MM.1S (cell line): Measurements from ENCODE around the gene SCNN1G.

Experiments
- DNase-seq: peaks from one replicate; pipeline ENCODE4 v3.0.0-alpha.2; 2015
- H2AFZ ChIP-seq: fragments of 300-600 bp; sonication (generic); 2 replicates; pipeline ENCODE4 v1.6.0; 2016; ENCODE audit warnings: antibody characterized with exemption, low read length
- H3F3A ChIP-seq: fragments of 300-600 bp; sonication (generic); 2 replicates; pipeline ENCODE4 v1.6.1; 2016; ENCODE audit warnings: mild to moderate bottlenecking, antibody characterized with exemption, low read length, moderate library complexity, mixed read lengths; ENCODE audit not compliant: insufficient read depth
- H3K27ac ChIP-seq: fragments of 300-600 bp; sonication (generic); 2 replicates; pipeline ENCODE4 v1.5.1; 2016; ENCODE audit warnings: mild to moderate bottlenecking, low read length
- H3K27me3 ChIP-seq: fragments of 300-600 bp; sonication (generic); replicated peaks from 2 replicates; pipeline ENCODE4 v1.6.0; 2016; ENCODE audit warnings: low read length; ENCODE audit not compliant: insufficient read depth
- H3K36me3 ChIP-seq: fragments of 300-600 bp; sonication (generic); replicated peaks from 2 replicates; pipeline ENCODE4 v1.6.1; 2016; ENCODE audit warnings: mild to moderate bottlenecking, low read length, mixed read lengths; ENCODE audit not compliant: insufficient read depth
- H3K4me1 ChIP-seq: fragments of 300-600 bp; sonication (generic); 2 replicates; pipeline ENCODE4 v1.6.1; 2016; ENCODE audit warnings: low read length, mixed read lengths
- H3K4me2 ChIP-seq: fragments of 300-600 bp; sonication (generic); 2 replicates; pipeline ENCODE4 v1.6.0; 2016; ENCODE audit warnings: low read depth, low read length
- H3K4me3 ChIP-seq: fragments of 300-600 bp; sonication (generic); 2 replicates; pipeline ENCODE4 v1.5.1; 2016; ENCODE audit warnings: low read length, mixed read lengths
- H3K79me2 ChIP-seq: fragments of 300-600 bp; sonication (generic); 2 replicates; pipeline ENCODE4 v1.6.1; 2016; ENCODE audit warnings: mixed run types, low read length, mixed read lengths
- H3K9ac ChIP-seq: fragments of 300-600 bp; sonication (generic); 2 replicates; pipeline ENCODE4 v1.6.1; 2016; ENCODE audit warnings: low read length, mixed read lengths
- H3K9me2 ChIP-seq: fragments of 300-600 bp; sonication (generic); replicated peaks from 2 replicates; pipeline ENCODE4 v1.6.1; 2016; ENCODE audit warnings: mild to moderate bottlenecking, low read length, mixed read lengths; ENCODE audit not compliant: insufficient read depth
- H3K9me3 ChIP-seq: fragments of 300-600 bp; sonication (generic); replicated peaks from 2 replicates; pipeline ENCODE4 v1.6.1; 2016; ENCODE audit warnings: mild to moderate bottlenecking, low read length, mixed read lengths; ENCODE audit not compliant: insufficient read depth
- H4K20me1 ChIP-seq: fragments of 300-600 bp; sonication (generic); 2 replicates; pipeline ENCODE4 v1.6.1; 2016; ENCODE audit warnings: mild to moderate bottlenecking, low read length, moderate library complexity, mixed read lengths; ENCODE audit not compliant: insufficient read depth
- CTCF ChIP-seq: fragments of 300-600 bp; sonication (generic); IDR thresholded peaks from 2 replicates; pipeline ENCODE4 v1.5.1; 2016; ENCODE audit warnings: antibody characterized with exemption, low read length, mixed read lengths
- EZH2 ChIP-seq: fragments of 300-600 bp; sonication (generic); optimal IDR thresholded peaks from 2 replicates; pipeline ENCODE3; 2017; ENCODE audit warnings: low read depth, mild to moderate bottlenecking, antibody characterized with exemption, low read length, mixed read lengths
- EZH2phosphoT487 ChIP-seq: fragments of 300-600 bp; sonication (generic); IDR thresholded peaks from 2 replicates; pipeline ENCODE4 v1.6.1; 2018; ENCODE audit warnings: antibody characterized with exemption, low read length

The SCNN1G gene

GRCh38 chr16:23145186-23145585 is 37.4 kb upstream of the SCNN1G start:
- Histone ChIP-seq H2AFZ (no peak overlapping the region), H3K9me2 (no peaks in the 10 kb centered on the region), H4K20me1 (0 out of 2 replicates have a peak, but pooled peaks cover 5% of the 10 kb centered on the region), H3K36me3 (no peaks in the 10 kb centered on the region), H3K4me1 (peaks cover 3% of the 10 kb centered on the region; the same call in 1 of the 2 replicates), H3K4me2 (no peak overlapping the region), H3F3A (no peaks in the 10 kb centered on the region), H3K27me3 (no peaks in the 10 kb centered on the region), H3K79me2 (peaks cover 81% of the 10 kb centered on the region), H3K4me3 (no peak overlapping the region), H3K9me3 (no peaks in the 10 kb centered on the region), H3K9ac (no peak overlapping the region), H3K27ac (no peak overlapping the region)
- no peak for DNase-seq
- TF ChIP-seq CTCF (no peak), EZH2 (no peak), EZH2phosphoT487 (no peak)

DNA sequence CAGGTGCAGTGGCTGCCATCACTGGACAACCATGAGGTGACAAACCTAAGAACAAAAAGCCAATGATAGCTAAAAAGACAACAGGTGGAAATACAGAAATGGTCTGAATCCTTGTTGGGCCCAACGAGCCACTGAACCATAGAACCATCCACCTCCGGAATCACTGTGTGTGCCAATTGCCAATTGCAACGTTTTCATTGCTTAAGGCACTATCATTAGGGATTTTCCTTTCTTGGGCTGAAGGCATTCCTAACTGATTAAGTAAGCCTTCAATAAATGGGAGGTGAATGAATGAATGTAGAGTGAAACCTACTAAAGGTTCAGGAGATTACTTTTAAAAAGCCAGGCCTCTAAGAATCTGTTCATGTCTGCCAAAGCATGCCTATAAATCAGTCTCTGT is 36.9 kb upstream of the SCNN1G start:
- no peak overlapping the region for H3K9ac ChIP-seq
- peaks cover 3% of the 10 kb centered on the region; the same call in 1 of the 2 replicates for H3K4me1 ChIP-seq
- TF ChIP-seq EZH2, result no peak
- TF ChIP-seq CTCF, result no peak
- no peak for TF ChIP-seq EZH2phosphoT487
- H3K4me3 ChIP-seq, result no peak overlapping the region
- DNase-seq, result no peak
- H4K20me1 ChIP-seq, result 0 out of 2 replicates have a peak, but pooled peaks cover 4% of the 10 kb centered on the region
- H3K27me3 ChIP-seq, result no peaks in the 10 kb centered on the region
- no peaks in the 10 kb centered on the region for H3K9me3 ChIP-seq
- H3K79me2 ChIP-seq, result peaks cover 77% of the 10 kb centered on the region
- no peak overlapping the region for H3K27ac ChIP-seq
- no peaks in the 10 kb centered on the region for H3F3A ChIP-seq
- no peaks in the 10 kb centered on the region for H3K9me2 ChIP-seq
- H3K36me3 ChIP-seq, result no peaks in the 10 kb centered on the region
- no peak overlapping the region for H3K4me2 ChIP-seq
- H2AFZ ChIP-seq, result no peak overlapping the region

DNA sequence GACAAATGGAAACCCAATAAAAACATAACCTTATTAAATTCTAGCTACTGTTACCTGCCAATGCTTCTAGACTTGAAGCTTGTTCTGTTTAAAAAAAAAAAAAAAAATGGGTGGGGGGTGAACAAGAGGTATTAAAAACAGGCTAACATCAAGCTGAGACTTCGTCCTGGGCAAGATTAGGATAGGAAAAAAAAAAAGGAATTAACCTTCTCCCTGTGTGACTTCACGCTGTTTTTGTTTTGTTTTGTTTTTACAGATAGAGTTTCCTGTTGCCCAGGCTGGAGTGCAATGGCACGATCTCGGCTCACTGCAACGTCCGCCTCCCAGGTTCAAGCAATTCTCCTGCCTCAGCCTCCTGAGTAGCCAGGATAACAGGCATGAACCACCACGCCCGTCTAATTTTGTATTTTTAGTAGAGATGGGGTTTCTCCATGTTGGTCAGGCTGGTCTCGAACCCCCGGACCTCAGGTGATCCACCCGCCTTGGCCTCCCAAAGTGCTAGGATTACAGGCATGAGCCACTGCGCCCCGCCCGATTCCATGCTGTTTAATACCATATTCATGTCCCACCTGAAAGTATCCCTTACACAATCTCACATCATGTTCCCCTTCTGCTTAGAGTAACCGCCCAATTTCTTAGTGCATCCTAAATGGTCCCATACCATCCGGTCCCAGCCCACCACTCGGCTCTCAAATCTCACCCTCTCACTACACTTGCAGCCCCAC is 35.5 kb upstream of the SCNN1G start:
- Histone ChIP-seq H4K20me1 (no peaks in the 10 kb centered on the region), H3K4me1 (peaks cover 3% of the 10 kb centered on the region; the same call in 1 of the 2 replicates), H3K9me2 (no peaks in the 10 kb centered on the region), H3K79me2 (peaks cover 62% of the 10 kb centered on the region), H3K27ac (no peak overlapping the region), H3K9ac (no peak overlapping the region), H3K27me3 (no peaks in the 10 kb centered on the region), H3K4me3 (no peak overlapping the region), H2AFZ (no peak overlapping the region), H3F3A (no peaks in the 10 kb centered on the region), H3K4me2 (no peak overlapping the region; the same call in 1 of the 2 replicates), H3K9me3 (no peaks in the 10 kb centered on the region), H3K36me3 (no peaks in the 10 kb centered on the region)
- TF ChIP-seq CTCF, result no peak
- TF ChIP-seq EZH2phosphoT487, result no peak
- no peak for TF ChIP-seq EZH2
- DNase-seq, result no peak
